BLaER1 (cell line): Measurements from ENCODE around the gene CUEDC2.

Experiments used
- H3K27ac ChIP-seq: shearing (Covaris generic); formaldehyde crosslinking; 2 replicates; pipeline ENCODE4 v1.8.1; 2022
- H3K27me3 ChIP-seq: shearing (Covaris generic); formaldehyde crosslinking; 2 replicates; pipeline ENCODE4 v1.8.1; 2022
- H3K36me3 ChIP-seq: shearing (Covaris generic); formaldehyde crosslinking; 2 replicates; pipeline ENCODE4 v1.8.1; 2022
- H3K4me1 ChIP-seq: shearing (Covaris generic); formaldehyde crosslinking; 2 replicates; pipeline ENCODE4 v1.8.1; 2022
- H3K4me2 ChIP-seq: shearing (Covaris generic); formaldehyde crosslinking; 2 replicates; pipeline ENCODE4 v1.8.1; 2022
- H3K4me3 ChIP-seq: shearing (Covaris generic); formaldehyde crosslinking; 2 replicates; pipeline ENCODE4 v1.8.1; 2022
- H3K9ac ChIP-seq: shearing (Covaris generic); formaldehyde crosslinking; 2 replicates; pipeline ENCODE4 v1.8.1; 2022
- H3K9me3 ChIP-seq: shearing (Covaris generic); formaldehyde crosslinking; 2 replicates; pipeline ENCODE4 v1.8.1; 2022
- H4K20me1 ChIP-seq: shearing (Covaris generic); formaldehyde crosslinking; 2 replicates; pipeline ENCODE4 v1.8.1; 2022
- Cebpa-rat ChIP-seq: shearing (Covaris generic); IDR thresholded peaks from 2 replicates; pipeline ENCODE4 v1.8.1; 2022

Gene CUEDC2

DNA sequence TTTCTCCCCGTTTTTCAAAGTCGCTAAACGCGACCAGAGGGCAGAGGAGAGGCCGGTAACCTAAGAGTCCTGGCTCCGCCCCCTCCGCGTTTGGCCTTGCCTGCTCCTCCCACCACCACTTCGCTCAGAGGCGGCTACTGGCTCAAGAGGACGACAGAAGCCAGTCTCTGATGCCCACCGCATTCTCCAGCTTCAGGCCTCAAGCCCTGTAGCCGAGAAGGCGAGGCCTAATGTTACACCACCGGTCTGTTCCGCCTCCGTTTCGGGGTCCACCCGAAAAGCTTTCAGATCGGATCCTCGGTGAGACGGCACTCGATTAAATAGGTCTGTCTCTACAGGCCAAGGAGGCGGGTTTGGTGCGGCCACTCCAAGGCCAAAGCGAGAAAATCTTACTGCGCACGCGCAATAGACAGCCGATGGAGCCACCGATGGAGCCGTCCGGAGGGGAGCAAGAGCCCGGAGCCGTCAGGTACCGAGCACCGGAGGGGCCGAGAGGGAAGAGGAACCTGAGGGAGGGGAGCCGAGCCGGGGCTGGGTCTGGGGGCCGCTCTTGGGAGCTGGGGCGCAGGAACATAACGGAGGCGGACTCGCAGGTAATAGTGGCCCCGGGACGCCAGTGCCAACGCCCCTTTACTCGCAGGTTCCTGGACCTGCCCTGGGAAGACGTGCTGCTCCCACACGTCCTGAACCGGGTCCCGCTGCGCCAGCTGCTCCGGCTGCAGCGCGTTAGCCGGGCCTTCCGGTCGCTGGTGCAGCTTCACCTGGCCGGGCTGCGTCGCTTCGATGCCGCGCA lies 11.5 kb downstream of the CUEDC2 start, which contains the start of gene FBXL15:
TSS of gene FBXL15 (plus strand) at position 123 of the 793 bp plus-strand sequence. CDS start at position 417, 294 bp downstream.
- Histone ChIP-seq H3K9me3 (no peaks in the 10 kb centered on the region), H3K4me3 (peak within 1 kb of the TSS; percentile 97), H3K4me2 (peak within 1 kb of the TSS; percentile 98), H3K4me1 (peaks cover 33% of the 10 kb centered on the region), H3K36me3 (peaks cover 27% of the 10 kb centered on the region), H4K20me1 (peaks cover 36% of the 10 kb centered on the region; the same call in 1 of the 2 replicates), H3K27ac (peak within 1 kb of the TSS; percentile 83), H3K9ac (peak within 1 kb of the TSS; percentile 90), H3K27me3 (peaks cover 38% of the 10 kb centered on the region)
- no peak for TF ChIP-seq Cebpa-rat

DNA sequence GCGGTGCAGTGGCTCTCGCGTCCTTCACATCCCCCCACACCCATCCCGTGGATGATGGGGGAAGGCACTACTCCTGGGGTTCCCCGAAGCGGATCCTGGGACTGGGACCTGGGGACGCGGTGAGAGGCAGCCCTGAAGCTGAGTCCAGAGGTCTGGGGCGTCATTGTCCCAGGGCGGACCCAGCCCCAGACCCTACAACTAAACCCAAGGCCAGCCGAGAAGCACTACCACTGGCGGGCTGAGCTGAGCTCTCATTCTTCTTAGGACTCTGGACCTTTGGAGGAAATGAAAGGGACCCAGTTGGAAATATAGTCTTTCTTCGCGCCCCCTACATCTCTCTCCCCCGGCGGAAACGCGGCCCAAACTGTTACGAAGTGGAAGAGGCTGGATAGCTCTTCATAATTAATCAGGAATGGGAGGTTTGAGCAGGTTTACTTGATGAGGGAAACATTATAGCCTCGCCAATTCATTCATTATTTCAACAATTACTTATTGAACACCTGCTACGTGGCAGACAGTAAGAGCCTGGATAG lies 12.1 kb downstream of the CUEDC2 start:
- Histone ChIP-seq H3K9ac (peak overlapping the region; percentile 90), H3K4me3 (peak overlapping the region; percentile 97), H3K27me3 (peaks cover 44% of the 10 kb centered on the region), H3K27ac (peak overlapping the region; percentile 83), H4K20me1 (peaks cover 31% of the 10 kb centered on the region; the same call in 1 of the 2 replicates), H3K4me2 (peak overlapping the region; percentile 98), H3K9me3 (no peaks in the 10 kb centered on the region), H3K36me3 (peaks cover 23% of the 10 kb centered on the region), H3K4me1 (peaks cover 33% of the 10 kb centered on the region)
- no peak for TF ChIP-seq Cebpa-rat

DNA sequence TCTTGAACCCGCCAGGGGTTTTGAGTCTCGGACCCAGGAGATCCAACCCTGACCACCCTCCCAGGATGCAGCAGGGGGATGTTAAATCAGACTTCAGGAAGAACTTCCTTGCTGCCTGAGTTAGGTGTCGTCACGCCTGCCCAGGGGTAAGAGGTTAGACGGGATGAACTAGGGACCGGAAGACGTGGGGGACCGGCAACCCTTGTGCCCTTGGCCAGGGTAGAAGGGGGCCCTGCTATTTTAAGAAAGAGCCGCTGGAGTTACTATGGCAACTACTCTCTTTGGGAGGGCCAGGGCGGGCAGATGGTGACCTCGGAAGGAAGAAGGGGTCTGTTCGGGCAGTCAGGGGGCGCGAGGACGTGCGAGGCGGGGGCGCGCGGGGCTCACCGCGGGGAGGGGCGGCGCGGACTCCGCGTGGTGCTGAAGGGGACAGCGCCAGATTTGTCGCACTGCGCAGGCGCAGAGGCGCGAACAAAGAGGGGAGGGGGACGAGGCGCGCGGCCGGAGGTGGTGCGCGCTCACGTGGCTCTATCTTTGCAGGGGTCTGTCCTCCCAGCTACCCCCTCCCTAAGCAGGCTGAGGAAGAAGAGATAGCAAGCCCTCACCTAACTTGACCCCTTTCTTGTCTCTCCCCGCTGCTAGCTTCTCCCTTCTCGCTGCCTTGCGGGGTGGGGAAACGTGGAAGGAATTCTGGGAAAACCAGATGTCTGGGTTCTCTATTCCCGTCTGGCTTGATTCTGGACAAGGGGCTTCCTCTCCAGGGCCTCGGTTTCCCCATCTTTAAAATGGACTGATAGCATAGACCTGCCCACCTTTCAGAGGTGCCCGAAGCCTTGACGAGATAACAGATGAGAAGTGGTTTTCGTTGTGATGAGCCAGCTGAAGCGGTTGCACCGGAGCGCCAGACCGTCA lies 12.8 kb downstream of the CUEDC2 start:
- peak overlapping the region; percentile 97 for H3K4me3 ChIP-seq
- H3K9ac ChIP-seq, result peak overlapping the region; percentile 90; the same call in 1 of the 2 replicates
- no peak overlapping the region for H3K27ac ChIP-seq

DNA sequence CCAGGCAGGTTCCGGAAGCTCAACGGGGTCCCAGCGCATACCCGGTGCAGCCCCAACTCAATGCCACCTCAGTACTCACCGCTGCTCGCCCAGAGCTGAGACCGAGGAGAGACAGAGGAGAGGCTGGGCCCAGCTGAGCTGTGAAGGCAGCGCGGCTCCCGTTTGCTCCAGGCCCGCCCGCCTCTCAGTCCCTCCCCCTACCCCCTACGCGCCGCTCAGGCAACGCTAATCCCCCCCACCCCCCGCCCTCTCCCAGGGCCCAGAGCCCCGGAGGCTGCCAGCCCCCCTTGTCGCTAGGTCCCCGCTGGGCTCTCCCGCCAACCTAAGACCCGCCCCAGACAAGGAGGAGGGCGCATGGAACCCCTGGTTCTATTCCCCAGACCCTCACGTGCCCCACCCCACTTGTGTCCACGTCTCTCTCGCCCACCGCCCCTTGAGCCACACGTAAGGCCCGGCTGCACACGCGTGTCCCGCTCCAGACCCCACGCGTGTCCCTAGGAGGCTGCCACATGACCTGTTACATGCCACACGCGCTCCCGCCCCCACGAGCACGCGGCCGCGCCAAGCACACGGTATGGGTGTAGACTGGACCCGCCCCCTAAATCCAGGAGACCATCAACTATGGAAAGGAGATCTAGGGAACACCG lies 13.6 kb downstream of the CUEDC2 start, which contains the start of gene PSD:
TSS of gene PSD (minus strand) at position 164 of the 647 bp plus-strand sequence. CDS start 1,747 bp downstream, outside the sequence.
- TF ChIP-seq Cebpa-rat, result no peak
- H3K27me3 ChIP-seq, result peaks cover 56% of the 10 kb centered on the region
- no peak within 1 kb of the TSS for H3K9ac ChIP-seq
- H4K20me1 ChIP-seq, result peaks cover 17% of the 10 kb centered on the region; the same call in 1 of the 2 replicates
- no peak within 1 kb of the TSS for H3K27ac ChIP-seq
- H3K36me3 ChIP-seq, result peaks cover 9% of the 10 kb centered on the region
- H3K4me3 ChIP-seq, result peak within 1 kb of the TSS; percentile 97
- peaks cover 33% of the 10 kb centered on the region for H3K4me1 ChIP-seq
- H3K4me2 ChIP-seq, result peak within 1 kb of the TSS; percentile 98
- no peaks in the 10 kb centered on the region for H3K9me3 ChIP-seq

More for the DNA sequence above, 12.8 kb downstream of the CUEDC2 start:
- Histone ChIP-seq H3K27me3 (peaks cover 51% of the 10 kb centered on the region), H3K4me2 (peak overlapping the region; percentile 98), H3K9me3 (no peaks in the 10 kb centered on the region), H3K4me1 (peaks cover 33% of the 10 kb centered on the region), H3K36me3 (peaks cover 17% of the 10 kb centered on the region), H4K20me1 (peaks cover 25% of the 10 kb centered on the region; the same call in 1 of the 2 replicates)
- TF ChIP-seq Cebpa-rat, result no peak

DNA sequence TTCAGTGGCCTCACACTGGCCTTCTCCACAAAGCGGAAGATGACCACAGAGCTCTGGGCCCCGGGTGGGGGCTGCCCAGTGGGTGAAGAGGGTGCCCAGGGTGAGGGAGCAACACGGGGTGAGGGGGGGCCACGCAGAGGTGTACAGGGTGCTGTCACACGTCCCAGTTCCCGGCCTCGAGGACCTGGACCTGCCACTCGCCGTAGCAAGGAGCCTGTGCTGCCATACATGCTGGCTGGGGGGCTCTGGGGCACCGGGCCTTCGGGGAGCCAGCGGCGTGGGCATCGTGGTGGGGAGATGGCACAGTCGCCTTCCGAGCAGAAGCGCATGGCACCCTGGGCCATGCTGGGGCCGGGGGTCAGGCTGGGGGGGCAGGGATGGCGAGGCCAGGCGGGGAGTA lies 15.7 kb downstream of the CUEDC2 start:
- peaks cover 29% of the 10 kb centered on the region for H3K4me1 ChIP-seq
- H3K9ac ChIP-seq, result no peak overlapping the region
- no peaks in the 10 kb centered on the region for H3K36me3 ChIP-seq
- H3K27ac ChIP-seq, result no peak overlapping the region
- no peak overlapping the region for H3K4me2 ChIP-seq
- H3K27me3 ChIP-seq, result peaks cover 76% of the 10 kb centered on the region
- no peaks in the 10 kb centered on the region for H3K9me3 ChIP-seq
- peaks cover 1% of the 10 kb centered on the region for H4K20me1 ChIP-seq
- TF ChIP-seq Cebpa-rat, result no peak
- H3K4me3 ChIP-seq, result no peak overlapping the region

DNA sequence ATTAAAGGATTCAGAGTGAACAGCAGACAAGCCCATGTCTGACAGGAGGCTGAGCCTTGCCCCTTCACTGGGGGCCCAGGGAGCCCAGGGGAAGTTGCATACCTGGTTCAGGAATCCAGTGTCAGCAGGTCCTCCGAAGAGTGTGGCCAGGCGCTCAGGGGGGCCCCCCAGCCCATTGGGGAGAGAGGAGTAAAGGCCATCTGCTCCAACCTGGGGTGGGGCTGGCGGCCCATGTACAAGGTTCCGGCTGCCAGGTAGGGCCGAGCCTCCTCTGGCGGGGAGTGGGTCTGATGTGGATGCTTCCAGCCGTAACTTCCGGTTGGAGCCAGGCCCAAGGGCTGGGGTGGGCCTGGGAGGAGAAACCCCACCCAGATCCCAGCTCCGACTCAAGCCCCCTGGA lies 16.1 kb downstream of the CUEDC2 start:
- H3K27me3 ChIP-seq, result peaks cover 80% of the 10 kb centered on the region
- no peak overlapping the region for H3K4me3 ChIP-seq
- TF ChIP-seq Cebpa-rat, result no peak

DNA sequence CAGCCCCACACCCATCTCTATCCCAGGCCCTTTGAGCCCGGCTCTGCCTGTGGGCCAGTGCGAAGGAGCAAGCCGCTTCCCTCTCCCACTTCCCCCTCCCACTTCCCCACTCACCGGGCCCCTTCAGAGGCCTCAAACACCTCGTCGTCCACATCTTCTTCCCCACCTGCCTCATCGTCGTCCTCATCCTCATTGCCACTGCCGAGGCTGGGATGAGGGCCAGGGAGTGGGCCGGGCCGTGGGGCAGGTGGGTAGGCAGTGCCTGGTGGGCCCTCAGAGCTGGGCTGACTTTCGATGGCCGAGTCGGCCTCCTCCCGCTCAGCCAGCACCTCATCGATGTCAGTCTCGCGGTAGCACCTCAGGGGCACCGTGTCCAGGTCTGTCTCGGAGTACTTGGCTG lies 17.6 kb downstream of the CUEDC2 start:
- peaks cover 15% of the 10 kb centered on the region; the same call in 1 of the 2 replicates for H4K20me1 ChIP-seq
- H3K4me1 ChIP-seq, result peaks cover 22% of the 10 kb centered on the region
- H3K4me3 ChIP-seq, result no peak overlapping the region
- H3K27me3 ChIP-seq, result peaks cover 95% of the 10 kb centered on the region
- no peak for TF ChIP-seq Cebpa-rat
- H3K9me3 ChIP-seq, result no peaks in the 10 kb centered on the region
- no peak overlapping the region for H3K4me2 ChIP-seq
- H3K27ac ChIP-seq, result no peak overlapping the region
- no peaks in the 10 kb centered on the region for H3K36me3 ChIP-seq
- H3K9ac ChIP-seq, result no peak overlapping the region

More for the DNA sequence above, 16.1 kb downstream of the CUEDC2 start:
- Histone ChIP-seq H4K20me1 (no peaks in the 10 kb centered on the region; the same call in 1 of the 2 replicates), H3K36me3 (no peaks in the 10 kb centered on the region), H3K4me1 (peaks cover 29% of the 10 kb centered on the region), H3K27ac (no peak overlapping the region), H3K9me3 (no peaks in the 10 kb centered on the region), H3K4me2 (no peak overlapping the region), H3K9ac (no peak overlapping the region)

DNA sequence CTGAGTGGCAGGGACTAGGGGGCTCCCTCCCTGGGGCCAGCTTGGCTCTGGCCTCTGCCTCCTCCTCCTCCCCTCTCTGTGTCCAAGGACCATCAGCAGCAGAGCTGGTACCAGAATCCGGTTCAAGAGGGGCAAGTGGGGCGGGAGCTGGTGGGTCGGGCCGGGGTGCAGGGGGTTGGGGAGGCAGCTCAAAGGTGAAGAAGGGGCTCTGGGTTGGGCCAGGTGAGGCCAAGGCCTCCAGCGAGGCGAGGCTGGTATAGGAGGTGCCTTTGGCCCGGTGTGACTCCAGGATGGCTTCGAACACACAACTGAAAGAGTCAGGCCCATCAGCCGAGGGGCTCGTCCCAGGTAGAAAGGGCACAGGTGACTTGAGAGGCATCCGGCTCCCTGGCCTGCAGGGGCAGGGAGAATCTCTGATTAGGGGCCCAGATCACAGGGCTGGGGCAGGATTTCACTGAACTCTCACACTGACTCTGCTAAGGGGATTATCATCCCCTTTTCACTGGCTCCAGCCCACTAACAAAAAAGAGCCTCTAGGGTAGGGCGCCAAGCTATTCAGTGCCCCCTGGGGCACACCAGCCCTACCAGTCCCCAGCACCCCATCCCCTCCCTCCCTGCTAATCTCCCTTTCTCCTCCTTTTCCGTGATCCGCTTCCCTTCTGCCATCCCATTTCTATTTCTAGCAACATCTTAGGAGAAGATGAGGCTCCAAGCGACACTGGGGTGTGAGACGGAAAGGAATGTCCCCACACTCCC lies 18.4 kb downstream of the CUEDC2 start:
- TF ChIP-seq Cebpa-rat, result no peak
- Histone ChIP-seq H3K4me2 (0 out of 2 replicates have a peak overlapping the region, but pooled peaks have one; percentile 63), H4K20me1 (peaks cover 15% of the 10 kb centered on the region; the same call in 1 of the 2 replicates)

More for the DNA sequence above, 18.4 kb downstream of the CUEDC2 start:
- Histone ChIP-seq H3K4me1 (peaks cover 15% of the 10 kb centered on the region), H3K9me3 (no peaks in the 10 kb centered on the region), H3K27me3 (peaks cover 95% of the 10 kb centered on the region), H3K36me3 (no peaks in the 10 kb centered on the region), H3K4me3 (no peak overlapping the region), H3K27ac (no peak overlapping the region), H3K9ac (no peak overlapping the region)
